DMS79 treated with DMSO at 0.1 percent for 48 hours (cell line): ENCODE measurements around the gene FMN1.

Experiments used
- DNase-seq: peaks from one replicate; lab custom pipeline; 2025; lab: John Stamatoyannopoulos, UW

The FMN1 gene

GRCh38 chr15:33198541-33198940 is 4.0 kb upstream of the FMN1 start:
- no peak for DNase-seq

GRCh38 chr15:33197636-33198035 is 3.1 kb upstream of the FMN1 start:
- no peak for DNase-seq

GRCh38 chr15:33194237-33194636 is 277 bp downstream of the FMN1 start:
- no peak for DNase-seq

- no peak for DNase-seq
Measured at GRCh38 chr15:33191591-33191990, 2.9 kb downstream of the FMN1 start.

- no peak for DNase-seq
Measured at GRCh38 chr15:33190539-33190938, 4.0 kb downstream of the FMN1 start.

GRCh38 chr15:33188641-33189257 is 5.8 kb downstream of the FMN1 start:
- DNase-seq, result no peak

GRCh38 chr15:33188159-33188558 is 6.4 kb downstream of the FMN1 start:
- no peak for DNase-seq

- DNase-seq, result no peak
Measured at GRCh38 chr15:33183334-33183733, 11.2 kb downstream of the FMN1 start.

- DNase-seq, result no peak
Measured at GRCh38 chr15:33182926-33183325, 11.6 kb downstream of the FMN1 start.

GRCh38 chr15:33182278-33182905 is 12.1 kb downstream of the FMN1 start:
- no peak for DNase-seq

GRCh38 chr15:33179874-33180273 is 14.6 kb downstream of the FMN1 start:
- no peak for DNase-seq

GRCh38 chr15:33171202-33171601 is 23.3 kb downstream of the FMN1 start:
- DNase-seq, result no peak

GRCh38 chr15:33169625-33170024 is 24.9 kb downstream of the FMN1 start:
- DNase-seq, result no peak

GRCh38 chr15:33168444-33168843 is 26.1 kb downstream of the FMN1 start:
- DNase-seq, result no peak

- DNase-seq, result no peak
Measured at GRCh38 chr15:33163816-33164215, 30.7 kb downstream of the FMN1 start.

- DNase-seq, result no peak
Measured at GRCh38 chr15:33161209-33161608, 33.3 kb downstream of the FMN1 start.

- no peak for DNase-seq
Measured at GRCh38 chr15:33160581-33161165, 33.8 kb downstream of the FMN1 start.

GRCh38 chr15:33159726-33160453 is 34.6 kb downstream of the FMN1 start:
- no peak for DNase-seq

GRCh38 chr15:33158366-33158765 is 36.1 kb downstream of the FMN1 start:
- no peak for DNase-seq

GRCh38 chr15:33157371-33158037 is 37.0 kb downstream of the FMN1 start:
- DNase-seq, result no peak

GRCh38 chr15:33155691-33156420 is 38.7 kb downstream of the FMN1 start:
- DNase-seq, result no peak
